GM12891 (cell line): ENCODE measurements around the gene PIP4K2A.

ENCODE experiments used
- PAX5 ChIP-seq: IDR thresholded peaks from 2 replicates; pipeline ENCODE4 v1.6.1; 2011; ENCODE audit warnings: low read length, moderate library complexity, mild to moderate bottlenecking; ENCODE audit not compliant: insufficient read depth, severe bottlenecking
- POLR2A ChIP-seq: IDR thresholded peaks from 2 replicates; pipeline ENCODE4 v1.6.1; 2011; ENCODE audit warnings: low read depth, low read length, control low read depth
- POLR2AphosphoS5 ChIP-seq: IDR thresholded peaks from 2 replicates; pipeline ENCODE4 v1.6.1; 2011; ENCODE audit warnings: low read depth, low read length, control low read depth
- SPI1 ChIP-seq: IDR thresholded peaks from 2 replicates; pipeline ENCODE4 v1.6.1; 2011; ENCODE audit warnings: low read depth, low read length, control low read depth
- TAF1 ChIP-seq: IDR thresholded peaks from 2 replicates; pipeline ENCODE4 v1.6.1; 2011; ENCODE audit warnings: low read depth, low read length, control low read depth

DNA sequence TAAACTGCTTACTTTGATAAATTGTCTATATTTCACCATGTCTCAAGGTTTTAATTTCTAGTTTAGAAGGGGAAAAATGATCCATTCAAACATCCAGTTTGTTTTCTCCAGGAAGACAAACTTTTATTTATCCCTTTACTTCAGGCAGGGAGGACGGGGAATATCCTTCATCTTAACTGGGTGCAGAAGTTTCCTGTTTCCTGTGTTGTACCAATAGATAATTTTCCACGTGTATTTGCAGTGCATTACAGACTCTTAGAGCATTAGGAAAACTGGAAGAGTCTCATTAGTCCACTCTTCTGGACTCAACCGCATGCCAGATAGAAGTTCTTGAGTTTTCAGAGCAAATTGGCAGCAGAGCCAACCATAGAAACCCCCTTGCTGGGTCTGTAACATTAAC, 39.4 kb upstream of the PIP4K2A start:
- TF ChIP-seq TAF1, result no peak
- TF ChIP-seq POLR2AphosphoS5, result no peak
- TF ChIP-seq POLR2A, result no peak
- TF ChIP-seq SPI1, result no peak
- TF ChIP-seq PAX5, result no peak
